ENCODE measurements around the gene DNAJA4. TPM values are rescaled to one million over a fixed set of nuclear protein-coding genes. Genes with fewer than 3 reads are reported as not detected.

The DNAJA4 gene
- total RNA-seq, 4 donors from 2014 or later: 36.9 to 66.8 (median 48.6) TPM

DNA sequence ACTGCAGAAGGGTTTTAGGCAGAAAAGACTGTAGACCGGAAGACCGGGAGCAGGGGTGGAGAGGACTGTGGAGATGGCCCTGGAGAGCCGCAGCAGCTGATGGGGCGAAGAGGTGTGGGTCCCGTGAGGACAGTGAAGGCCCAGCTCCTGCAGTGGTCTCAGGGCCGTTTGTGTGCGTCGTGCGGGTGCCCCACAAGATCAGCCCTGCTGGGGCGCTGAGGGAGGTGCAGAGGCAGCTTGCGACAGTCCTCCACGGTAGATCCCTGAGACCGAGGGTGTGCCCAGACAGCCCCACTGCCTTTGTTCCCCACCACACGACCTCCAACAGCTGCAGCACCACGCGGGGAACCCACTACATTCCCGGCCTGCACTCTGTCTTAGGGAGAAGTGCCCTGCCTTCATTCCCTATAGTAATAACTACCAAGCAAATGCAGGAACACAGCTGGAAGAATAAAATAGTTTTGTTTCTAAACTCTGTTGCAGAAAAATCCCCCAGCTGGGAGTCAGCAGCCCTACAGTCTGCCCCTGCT lies 56.7 kb downstream of the DNAJA4 start:
- 76 to 80% methylated on average over 17 of the region's 17 CpGs for WGBS, 2 donors
- no peak for TF ChIP-seq POLR2A (IDR thresholded peaks at IDR 0.05)
- TF ChIP-seq, protein P1, sequence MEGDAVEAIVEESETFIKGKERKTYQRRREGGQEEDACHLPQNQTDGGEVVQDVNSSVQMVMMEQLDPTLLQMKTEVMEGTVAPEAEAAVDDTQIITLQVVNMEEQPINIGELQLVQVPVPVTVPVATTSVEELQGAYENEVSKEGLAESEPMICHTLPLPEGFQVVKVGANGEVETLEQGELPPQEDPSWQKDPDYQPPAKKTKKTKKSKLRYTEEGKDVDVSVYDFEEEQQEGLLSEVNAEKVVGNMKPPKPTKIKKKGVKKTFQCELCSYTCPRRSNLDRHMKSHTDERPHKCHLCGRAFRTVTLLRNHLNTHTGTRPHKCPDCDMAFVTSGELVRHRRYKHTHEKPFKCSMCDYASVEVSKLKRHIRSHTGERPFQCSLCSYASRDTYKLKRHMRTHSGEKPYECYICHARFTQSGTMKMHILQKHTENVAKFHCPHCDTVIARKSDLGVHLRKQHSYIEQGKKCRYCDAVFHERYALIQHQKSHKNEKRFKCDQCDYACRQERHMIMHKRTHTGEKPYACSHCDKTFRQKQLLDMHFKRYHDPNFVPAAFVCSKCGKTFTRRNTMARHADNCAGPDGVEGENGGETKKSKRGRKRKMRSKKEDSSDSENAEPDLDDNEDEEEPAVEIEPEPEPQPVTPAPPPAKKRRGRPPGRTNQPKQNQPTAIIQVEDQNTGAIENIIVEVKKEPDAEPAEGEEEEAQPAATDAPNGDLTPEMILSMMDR (IDR thresholded peaks at IDR 0.05): no peak

DNA sequence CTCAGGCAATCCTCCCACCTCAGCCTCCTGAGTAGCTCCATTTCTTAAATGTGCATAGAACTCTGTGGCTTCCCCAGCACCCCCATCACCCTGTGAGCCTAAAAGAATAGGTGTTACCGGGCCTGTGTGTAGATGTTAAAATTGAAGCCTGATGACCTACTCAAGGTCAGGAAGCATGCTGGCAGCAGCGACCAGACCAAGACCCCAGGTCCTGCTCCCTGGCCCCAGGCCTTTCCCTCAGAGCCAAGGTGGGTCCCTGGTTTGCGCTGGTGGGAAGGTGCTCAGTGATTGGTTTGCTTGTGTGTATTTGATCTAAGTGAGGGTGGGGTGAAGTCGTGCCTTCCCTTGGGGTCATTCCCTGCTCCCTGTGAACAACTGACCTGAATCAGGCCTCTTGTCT lies 57.4 kb downstream of the DNAJA4 start:
- WGBS, 2 donors: 74 to 87% methylated on average over 4 of the region's 4 CpGs
- intact Hi-C loops (cut with DNase I; ENCODE audit: low total_unique reads): no loop called here
- H3K4me3 ChIP-seq (ENCODE audit: low read depth, poor library complexity, severe bottlenecking): no peak overlapping the region
- TF ChIP-seq, protein P1 (IDR thresholded peaks at IDR 0.05): no peak
- TF ChIP-seq POLR2A (IDR thresholded peaks at IDR 0.05): no peak
- DNase-seq (ENCODE audit: low spot score in 2 of 2): no peak

More for the DNA sequence above, 56.7 kb downstream of the DNAJA4 start:
- intact Hi-C loops (cut with DNase I; ENCODE audit: low total_unique reads): no loop called here
- no peak for DNase-seq (ENCODE audit: low spot score in 2 of 2)
- no peak overlapping the region for H3K4me3 ChIP-seq (ENCODE audit: low read depth, poor library complexity, severe bottlenecking)

DNA sequence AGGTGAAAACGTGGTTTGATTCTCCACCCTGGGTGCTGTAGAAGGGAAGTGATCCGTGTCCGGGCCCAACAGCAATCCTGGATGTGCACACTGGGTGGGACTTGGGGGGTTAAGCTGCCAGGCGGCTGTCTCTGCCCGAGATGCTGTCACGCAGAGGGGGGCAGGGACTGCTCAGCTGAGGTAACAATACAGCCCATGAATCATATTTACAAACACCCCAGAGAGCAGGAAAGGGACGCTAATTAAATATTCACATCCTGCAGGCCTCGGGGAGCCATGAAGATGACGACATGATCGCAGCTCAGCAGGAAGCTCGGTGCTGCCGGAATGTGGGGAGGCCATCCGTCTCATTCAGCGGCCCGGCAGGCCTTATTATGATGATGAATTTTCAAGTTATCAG lies 57.9 kb downstream of the DNAJA4 start:
- no peak overlapping the region for H3K4me3 ChIP-seq (ENCODE audit: low read depth, poor library complexity, severe bottlenecking)
- intact Hi-C loops (cut with DNase I; ENCODE audit: low total_unique reads): no loop called here
- DNase-seq (ENCODE audit: low spot score in 2 of 2): no peak
- 50 to 71% methylated on average over 15 of the region's 15 CpGs for WGBS, 2 donors
- TF ChIP-seq POLR2A (IDR thresholded peaks at IDR 0.05): no peak
- TF ChIP-seq, protein P1 (IDR thresholded peaks at IDR 0.05): no peak

DNA sequence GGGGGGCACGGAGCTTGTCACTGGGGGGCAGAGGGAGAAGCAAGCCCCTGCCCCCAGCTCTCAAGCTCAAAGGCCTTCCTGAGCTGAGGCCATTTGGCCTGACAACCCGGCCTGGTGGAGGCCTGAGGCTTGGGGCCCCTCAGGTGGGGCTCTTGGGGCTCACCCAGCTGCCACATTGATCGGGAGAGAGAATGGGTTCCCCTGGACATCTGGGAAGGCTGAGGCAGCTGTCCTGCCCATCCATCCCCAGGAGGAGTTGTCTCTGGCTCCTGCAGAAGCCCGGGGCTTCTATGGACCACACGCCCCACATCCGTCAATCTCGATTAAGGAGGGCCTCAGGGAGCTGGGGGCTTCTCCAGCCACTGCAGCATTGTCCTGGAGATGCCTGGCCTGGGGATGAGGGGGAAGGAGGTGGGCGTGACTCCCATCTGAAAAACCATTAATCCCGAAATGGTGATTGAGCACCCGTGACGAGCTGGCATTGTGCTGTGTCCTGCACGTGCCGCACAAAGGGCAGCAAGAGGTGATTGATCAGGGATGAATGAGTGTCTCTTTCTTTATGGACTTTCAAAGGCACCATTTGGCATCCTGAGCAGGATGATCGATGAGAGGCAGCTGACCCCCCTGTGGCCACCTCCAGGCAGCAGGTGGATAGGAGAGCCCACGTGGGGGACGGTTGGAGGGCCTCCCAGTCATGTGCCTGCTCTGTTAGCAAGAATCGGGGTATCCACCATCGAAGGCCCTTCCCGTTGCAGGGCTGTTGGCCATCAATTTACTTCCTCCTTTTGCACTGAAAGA lies 58.6 kb downstream of the DNAJA4 start:
- WGBS, 2 donors: 81 to 90% methylated on average over 19 of the region's 19 CpGs
- DNase-seq (ENCODE audit: low spot score in 2 of 2): no peak
- intact Hi-C loops (cut with DNase I; ENCODE audit: low total_unique reads): no loop called here
- TF ChIP-seq POLR2A (IDR thresholded peaks at IDR 0.05): no peak
- TF ChIP-seq, protein P1 (IDR thresholded peaks at IDR 0.05): no peak
- H3K4me3 ChIP-seq (ENCODE audit: low read depth, poor library complexity, severe bottlenecking): no peak overlapping the region

DNA sequence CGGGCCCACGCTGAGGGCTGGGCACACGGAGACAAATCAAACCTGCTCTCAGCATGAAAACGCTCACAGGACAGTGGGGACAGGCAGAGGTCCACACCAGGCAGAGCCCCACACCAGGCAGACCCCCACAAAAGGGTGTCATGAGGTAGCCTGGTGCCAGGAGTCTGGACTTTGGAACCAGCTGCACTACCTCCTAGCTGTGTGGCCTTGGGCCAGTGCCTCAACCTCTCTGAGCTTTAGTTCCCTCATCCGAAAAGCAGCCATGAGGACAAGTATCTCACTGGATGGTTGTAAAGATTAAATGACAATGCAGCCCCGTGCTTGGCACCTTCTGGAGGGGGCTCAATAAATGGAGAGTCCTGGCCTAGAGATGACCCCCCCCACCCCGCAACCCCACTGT lies 59.3 kb downstream of the DNAJA4 start:
- H3K4me3 ChIP-seq (ENCODE audit: low read depth, poor library complexity, severe bottlenecking): no peak overlapping the region
- intact Hi-C loops (cut with DNase I; ENCODE audit: low total_unique reads): no loop called here
- DNase-seq (ENCODE audit: low spot score in 2 of 2): no peak
- TF ChIP-seq, protein P1 (IDR thresholded peaks at IDR 0.05): no peak
- TF ChIP-seq POLR2A (IDR thresholded peaks at IDR 0.05): no peak
- 86 to 90% methylated on average over 7 of the region's 7 CpGs for WGBS, 2 donors

All from lower leg skin (tissue), 4 donors.